Sciatic nerve (tissue), 2 donors: ENCODE results near the gene ENOX1. TPM values are rescaled to one million over a fixed set of nuclear protein-coding genes. Genes with fewer than 3 reads are reported as not detected.
"Not testable (repeated sequence)": the region's sequence is repeated elsewhere in the genome, so short reads cannot be mapped to it uniquely, and the experiment has no call there.

Source experiments
- ATAC-seq: fragments of 200-7000 bp; cut with Tn5 transposase; one replicate; pipeline ENCODE4 v1.9.1; 2020; ENCODE audit warnings: mild to moderate bottlenecking, moderate library complexity
- DNase-seq: peaks from one replicate; pipeline ENCODE4 v3.0.0-alpha.2; 2020; ENCODE audit warnings: low spot score
- intact Hi-C: fragments of 100-400 bp; cut with DNase I; formaldehyde crosslinking; loops from one replicate; pipeline ENCODE4 v1.14.2; 2022
- total RNA-seq: library from RNA; stranded (reverse); fragmentation: NEBNext Ultra II Directional; extraction: Animal tissue kit (Norgen Biotek cat#: 25700); gene quantifications from one replicate; pipeline ENCODE4 v1.2.1, GENCODE V29; 2021
- donor health status: DM: no; HTN: no; CAD: no.
- donor health status: DM: no; HTN: no; CAD: no.

The ENOX1 gene
- total RNA-seq, 1 donor from 2014 or later: 4.3 TPM

DNA sequence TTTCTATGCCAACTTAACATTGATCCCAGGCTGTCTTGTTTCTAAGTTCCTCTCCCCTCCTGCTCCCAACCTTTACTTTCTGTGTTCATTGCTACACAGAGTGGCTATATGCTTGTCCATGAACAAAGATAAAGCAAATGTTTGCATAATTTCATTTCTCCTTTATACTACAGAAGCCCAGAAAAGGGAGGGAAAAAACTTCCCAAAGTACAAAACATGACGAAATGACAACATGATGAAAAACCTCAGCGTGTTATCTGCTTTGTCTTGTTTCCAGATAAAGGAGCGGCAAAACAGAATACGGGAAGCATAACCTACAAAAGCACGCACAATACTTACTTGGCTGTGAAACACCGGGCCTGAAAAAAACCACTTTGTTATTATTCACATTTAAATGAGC lies 426.6 kb downstream of the ENOX1 start:
- no peak for ATAC-seq
- DNase-seq: no peak
- intact Hi-C loops: no loop called here

DNA sequence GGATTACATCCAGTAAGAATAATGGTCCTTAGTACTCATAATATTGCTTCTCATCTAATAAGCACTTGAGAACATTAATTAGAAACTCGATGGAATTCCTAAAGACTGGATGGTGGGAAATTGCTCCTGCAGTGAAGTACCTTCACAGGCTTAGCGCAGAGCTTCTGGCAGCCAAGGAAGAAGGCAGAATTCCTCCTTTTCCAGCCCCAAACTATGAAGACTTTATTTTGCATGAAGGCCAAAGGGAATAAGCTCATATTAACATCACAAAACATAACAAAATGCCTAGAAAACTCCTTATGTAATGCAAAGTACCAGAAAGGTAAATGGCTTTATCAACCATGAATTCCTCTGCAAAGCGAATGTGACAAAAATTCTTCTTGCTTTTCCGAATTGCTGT lies 427.2 kb downstream of the ENOX1 start:
- ATAC-seq: no peak
- intact Hi-C loops: no loop called here
- DNase-seq: no peak

DNA sequence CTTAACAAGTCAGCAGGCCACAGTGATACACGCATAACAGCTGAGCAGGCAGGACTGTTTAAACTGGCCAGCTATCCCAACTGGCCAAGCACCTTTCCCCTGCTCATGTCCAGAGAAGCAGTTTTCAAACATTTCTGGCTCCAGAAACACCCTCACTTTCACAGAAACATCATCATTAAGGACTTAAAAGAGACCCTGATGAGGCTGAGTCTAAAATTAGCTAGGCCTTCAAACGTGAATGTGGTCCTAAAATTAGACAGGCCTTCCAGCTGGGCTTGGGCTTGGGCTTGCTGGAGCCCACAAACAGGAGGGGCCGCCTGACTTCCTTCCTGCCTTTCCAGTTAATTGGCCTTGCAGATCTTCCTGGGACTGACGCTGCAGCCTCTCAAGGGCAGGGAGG lies 429.2 kb downstream of the ENOX1 start:
- ATAC-seq (no peak), DNase-seq (no peak)
- intact Hi-C loops: no loop called here

DNA sequence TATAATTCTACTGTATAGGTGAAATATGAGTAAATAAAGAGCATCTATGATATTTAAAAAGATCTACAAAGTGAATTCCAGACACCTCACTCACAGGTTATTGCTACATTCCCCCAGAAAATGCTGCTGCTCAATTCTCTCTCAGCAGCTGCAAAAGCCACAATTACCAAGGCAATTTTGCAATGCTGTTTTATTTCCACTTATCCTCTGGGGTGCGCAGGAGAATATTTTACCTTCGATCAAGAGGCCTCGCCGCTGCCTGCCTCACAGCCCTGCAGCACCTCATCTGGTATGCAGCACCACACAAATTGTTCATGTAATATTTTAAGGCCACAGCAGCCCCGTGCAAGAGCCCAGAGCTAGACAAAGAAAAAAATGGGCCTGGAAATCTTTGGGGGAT lies 430.2 kb downstream of the ENOX1 start:
- no peak for DNase-seq
- ATAC-seq: peak; percentile 20
- intact Hi-C loops: no loop called here

DNA sequence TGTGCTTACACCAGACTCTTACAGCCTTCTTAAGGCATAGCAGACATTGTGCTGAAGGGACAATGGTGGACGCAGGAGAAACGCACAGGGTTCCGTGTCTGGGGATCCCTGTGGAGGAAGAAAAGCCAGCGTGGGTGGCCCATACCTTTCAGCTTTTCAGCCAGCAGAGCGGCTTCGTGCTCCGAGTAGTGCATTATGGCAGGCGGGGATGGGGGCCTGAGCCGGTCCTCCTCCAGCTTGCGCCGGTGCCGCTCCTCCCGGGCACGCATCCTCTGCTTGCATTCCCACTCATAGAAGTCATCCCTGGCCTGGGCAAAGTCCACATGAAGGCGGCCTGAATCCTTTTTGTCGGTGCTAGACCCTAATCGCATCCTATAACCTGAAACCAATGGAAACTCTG lies 431.0 kb downstream of the ENOX1 start:
- ATAC-seq (no peak), DNase-seq (no peak)
- intact Hi-C loops: no loop called here

DNA sequence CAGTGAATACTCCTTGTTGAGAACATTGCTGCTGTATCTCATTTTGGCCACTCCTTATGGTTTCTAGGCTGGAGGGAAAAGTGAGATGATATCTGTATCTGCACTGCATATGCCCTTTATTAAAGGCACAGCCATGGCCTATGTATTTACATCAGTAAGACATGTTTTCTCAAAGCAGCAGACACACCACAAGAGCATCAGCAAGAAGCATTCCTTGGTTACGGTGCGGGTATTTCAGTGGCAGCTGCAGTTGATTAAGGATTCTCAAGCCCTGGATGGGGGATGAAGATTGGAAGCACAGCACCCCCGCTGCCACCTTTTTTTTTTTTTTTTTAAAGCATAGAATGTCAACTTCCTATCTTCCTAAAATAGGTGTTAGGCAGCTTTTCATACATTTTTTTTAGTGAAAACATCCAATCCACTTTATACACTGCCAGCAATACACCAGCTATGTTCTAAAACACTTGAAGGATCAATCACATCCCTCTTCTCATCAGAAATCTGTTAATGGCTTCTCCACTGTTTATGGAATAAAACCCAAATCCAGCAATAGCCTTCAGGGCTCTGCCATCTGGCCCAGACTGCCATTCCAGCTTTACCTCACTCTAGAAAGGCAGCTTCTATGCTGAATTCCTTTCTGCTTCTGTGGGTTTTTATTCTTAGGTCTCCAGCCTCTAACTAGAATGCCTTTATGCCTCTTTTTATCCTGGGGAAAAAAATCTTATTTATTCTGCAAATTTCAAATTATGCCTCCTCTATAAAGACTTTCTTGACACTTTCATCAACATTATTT lies 432.4 kb downstream of the ENOX1 start:
- intact Hi-C loops: no loop called here
- DNase-seq (no peak), ATAC-seq (no peak)

DNA sequence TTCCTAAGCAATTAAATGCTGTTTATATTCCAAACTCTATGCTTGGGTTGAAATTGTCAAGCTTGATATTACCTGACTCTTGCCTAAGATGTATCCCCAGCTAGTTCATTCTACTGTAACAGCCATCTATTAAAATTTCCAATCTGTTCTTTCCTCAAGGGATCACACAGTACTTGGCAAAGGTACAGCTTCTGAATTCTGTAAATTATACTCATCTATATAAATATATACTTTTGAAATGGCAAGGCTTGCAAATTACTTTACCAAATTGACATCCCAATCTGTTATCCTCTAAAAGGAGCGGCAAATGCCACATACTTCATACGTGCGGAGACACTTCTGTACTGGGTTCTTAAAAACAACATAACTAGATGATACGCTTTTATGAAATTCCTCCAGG lies 433.1 kb downstream of the ENOX1 start:
- intact Hi-C loops: no loop called here
- DNase-seq: no peak
- no peak for ATAC-seq

DNA sequence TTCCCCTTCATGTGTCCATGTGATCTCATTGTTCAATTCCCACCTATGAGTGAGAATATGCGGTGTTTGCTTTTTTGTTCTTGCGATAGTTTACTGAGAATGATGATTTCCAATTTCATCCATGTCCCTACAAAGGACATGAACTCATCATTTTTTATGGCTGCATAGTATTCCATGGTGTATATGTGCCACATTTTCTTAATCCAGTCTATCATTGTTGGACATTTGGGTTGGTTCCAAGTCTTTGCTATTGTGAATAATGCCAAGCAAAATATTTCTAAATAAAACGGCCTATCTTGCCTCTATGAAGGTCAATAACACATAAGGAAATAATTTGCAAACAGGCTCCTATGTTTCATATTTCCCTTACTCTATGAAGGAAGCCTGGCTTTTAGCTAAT lies 435.2 kb downstream of the ENOX1 start:
- ATAC-seq, DNase-seq, intact Hi-C loops: not testable (repeated sequence)

DNA sequence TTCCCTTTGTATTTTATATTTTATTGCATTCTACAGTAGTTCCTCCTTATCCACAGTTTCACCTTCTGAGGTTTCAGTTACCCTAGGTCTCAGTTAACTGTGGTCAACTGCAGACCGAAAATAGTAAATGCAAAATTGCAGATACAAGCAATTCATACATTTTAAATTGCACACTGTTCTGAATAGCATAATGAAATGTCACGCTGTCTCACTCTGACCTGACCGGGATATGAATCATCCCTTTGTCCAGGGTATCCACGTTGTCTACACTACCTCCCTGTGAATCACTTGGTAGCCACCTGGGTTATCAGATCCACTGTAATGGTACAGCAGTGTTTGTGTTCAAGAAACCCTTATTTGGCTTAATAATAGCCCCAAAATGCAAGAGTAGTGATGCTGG lies 438.4 kb downstream of the ENOX1 start:
- DNase-seq (no peak), ATAC-seq (no peak)

DNA sequence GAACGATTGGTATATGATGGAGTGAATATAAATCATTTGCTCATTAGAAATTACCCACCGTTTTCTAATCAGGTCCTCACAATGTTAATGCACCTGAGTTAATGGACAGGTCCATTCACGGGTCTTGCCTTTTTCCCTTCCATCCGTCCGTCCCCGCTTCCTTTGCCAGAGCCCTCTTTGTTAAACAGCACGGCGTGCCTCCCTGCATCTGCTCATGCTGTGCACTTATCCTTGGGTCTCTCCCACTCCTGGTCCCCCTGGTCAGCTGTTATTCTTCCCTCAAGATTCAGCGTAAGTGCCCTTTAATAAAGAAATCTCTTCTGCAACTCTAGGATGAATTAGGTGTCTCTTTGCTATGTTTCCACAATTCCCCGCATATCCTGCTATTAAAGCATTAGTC lies 438.9 kb downstream of the ENOX1 start:
- ATAC-seq (no peak), DNase-seq (no peak)
- intact Hi-C loops: no loop called here

More for the DNA sequence above, 438.4 kb downstream of the ENOX1 start:
- intact Hi-C loops: no loop called here

DNA sequence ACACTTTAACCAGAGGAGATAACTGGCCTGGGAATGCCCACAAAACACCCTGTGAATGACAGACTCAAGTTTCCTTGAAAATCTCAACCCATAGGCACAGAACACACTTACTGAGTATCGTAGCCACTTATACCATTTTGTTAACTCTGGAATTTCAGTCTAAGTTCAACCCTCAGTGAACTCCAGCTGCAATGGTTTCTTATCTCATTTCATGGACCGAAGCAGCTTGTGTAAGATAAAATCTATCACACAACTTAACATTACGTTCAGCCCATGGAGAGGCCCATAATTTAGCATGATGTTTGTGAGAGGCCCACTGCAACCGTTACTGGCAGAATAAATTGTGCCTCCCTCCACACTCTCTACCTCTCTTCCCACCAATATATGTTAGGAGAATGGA lies 440.3 kb downstream of the ENOX1 start:
- ATAC-seq (no peak), DNase-seq (no peak)
- intact Hi-C loops: no loop called here

DNA sequence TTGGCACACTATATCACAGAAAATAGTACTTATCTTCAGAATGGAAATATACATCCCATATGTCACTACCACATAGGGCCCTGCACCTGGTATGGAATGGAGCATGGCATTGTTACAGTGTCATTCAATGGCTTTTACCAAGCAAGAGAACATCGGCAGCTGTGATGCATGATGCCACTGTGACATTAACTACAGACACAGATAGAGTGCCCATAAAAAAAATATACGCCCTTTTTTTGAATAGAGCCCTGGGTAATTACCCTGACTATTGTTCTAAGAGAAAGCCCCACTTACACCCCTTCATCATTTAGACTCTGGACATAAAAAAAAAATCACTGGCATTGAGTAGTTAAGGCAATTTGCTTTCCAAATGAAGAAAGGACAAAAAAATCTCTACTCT lies 443.1 kb downstream of the ENOX1 start:
- intact Hi-C loops: no loop called here
- ATAC-seq: no peak
- DNase-seq: no peak

DNA sequence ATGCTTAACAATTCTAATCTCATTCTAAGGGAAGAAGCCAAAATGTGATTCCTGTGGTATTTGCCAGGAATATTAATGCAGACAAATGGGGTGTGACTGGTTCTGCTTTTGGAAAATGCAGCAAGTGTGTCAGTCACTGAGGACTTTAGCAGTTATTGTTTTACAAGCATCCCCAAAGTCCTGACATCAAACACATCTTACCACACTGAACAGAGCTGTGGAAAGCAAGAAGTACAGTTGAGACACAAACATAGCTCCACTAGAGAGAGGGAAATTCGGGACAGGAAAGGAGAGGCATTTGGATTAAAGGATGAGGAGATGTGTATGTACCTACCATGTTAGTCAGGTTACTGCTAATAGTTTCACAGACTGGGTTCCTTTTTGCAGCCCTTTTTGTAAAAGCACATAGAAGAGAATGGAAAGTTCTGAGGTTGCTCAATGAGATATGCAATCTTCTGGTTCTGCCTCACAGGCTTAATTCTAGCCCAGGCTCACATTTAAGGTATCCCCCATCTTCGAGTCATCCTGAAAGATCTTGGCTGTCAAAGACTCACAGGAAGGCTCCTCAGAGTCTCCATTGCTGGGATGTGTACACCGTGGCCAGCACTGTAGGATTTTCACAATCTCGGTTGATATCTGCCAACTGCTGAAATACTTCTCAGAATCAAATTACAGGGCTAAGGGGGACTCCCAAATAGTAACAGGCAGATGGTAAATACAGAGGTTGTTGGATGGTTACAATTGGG lies 446.8 kb downstream of the ENOX1 start:
- intact Hi-C loops: no loop called here
- no peak for ATAC-seq
- DNase-seq: no peak

DNA sequence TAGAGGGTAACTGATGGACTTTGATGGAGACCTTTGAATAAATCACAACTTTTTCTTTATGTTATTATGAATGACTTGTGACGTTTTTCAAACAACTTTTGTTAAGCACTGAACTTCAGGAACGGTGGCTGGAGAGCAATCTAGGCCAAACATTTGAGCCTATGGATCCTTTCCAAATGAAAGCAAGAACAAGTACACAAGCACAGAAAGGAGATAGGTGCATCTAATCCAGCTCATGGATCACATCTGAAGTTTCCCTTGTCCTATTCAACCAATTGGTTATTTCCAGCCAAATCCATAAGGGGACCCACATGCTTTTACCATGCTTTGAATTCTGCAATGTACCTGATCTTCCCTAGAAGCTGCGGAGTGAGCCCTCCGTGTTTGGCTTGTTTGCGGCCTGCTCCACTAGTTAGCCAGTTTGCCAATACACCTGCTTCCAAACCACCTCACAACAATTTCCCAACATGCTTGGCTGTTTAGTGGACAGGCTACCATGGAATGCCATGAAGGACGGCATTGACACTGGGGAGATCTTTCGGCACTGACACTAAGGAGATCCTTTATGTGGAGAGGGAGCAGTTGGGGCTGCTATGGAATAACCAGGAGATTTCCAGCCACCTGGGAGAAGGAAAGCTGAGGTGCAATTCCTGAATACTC lies 447.5 kb downstream of the ENOX1 start:
- ATAC-seq (no peak), DNase-seq (no peak)
- intact Hi-C loops: no loop called here

DNA sequence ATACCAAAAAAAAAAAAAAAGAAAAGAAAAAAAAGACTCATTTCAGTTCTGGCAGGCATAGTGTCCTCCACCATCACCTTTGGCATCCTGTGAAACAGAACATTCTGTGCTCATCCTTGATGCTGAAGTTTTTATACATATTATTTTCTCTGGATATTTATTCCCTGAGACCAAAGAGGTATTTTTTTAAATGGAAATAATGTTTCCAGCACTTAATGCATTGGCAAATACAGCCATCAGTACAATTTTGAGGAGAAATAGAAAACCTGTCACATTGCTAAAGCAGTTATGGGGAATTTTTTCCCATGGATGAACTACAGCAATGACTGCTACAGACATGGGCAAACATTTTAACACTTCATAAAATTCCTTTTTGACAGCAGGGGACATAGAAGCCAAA lies 451.0 kb downstream of the ENOX1 start:
- DNase-seq (no peak), ATAC-seq (no peak)
- intact Hi-C loops: no loop called here

DNA sequence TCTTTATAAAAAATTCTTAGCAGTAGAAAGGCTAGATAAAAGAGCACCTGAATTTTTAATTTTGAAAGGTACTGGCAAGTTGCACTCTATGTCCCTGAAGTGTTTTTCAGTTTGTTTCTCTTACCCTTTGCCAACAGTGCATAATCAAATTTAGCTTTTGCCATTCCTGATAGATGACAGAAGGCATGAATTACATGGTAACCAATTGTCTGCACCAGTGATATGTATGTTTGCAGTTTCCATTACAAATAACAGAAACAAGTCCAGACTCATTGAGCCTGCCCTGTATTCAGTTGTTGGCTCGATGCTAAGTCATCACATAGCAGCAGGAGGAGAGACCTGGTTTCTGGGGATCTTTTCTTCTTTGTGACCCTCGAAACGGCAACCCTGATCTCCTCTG lies 453.6 kb downstream of the ENOX1 start:
- DNase-seq (no peak), ATAC-seq (no peak)
- intact Hi-C loops: no loop called here

DNA sequence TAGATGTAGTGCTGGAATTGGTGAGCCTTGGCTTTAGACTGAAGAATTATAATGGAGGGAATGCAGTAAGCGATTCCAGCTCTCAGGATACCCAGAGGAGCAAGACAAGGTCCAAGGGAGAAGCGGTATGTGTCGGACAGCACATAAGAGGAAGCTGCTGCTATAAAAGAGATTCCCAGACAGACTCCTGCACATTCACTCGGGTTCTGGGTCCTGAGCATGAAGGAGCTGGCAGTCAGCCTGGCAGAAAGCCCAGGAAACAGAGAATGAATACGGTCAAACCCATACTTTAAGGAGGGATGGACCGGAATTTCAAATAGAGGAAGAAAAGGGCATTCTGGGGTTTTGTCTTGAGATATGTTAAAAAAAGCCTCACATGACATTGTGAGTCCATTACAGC lies 455.1 kb downstream of the ENOX1 start:
- ATAC-seq (peak; percentile 26), DNase-seq (no peak)
- intact Hi-C loops: no loop called here

DNA sequence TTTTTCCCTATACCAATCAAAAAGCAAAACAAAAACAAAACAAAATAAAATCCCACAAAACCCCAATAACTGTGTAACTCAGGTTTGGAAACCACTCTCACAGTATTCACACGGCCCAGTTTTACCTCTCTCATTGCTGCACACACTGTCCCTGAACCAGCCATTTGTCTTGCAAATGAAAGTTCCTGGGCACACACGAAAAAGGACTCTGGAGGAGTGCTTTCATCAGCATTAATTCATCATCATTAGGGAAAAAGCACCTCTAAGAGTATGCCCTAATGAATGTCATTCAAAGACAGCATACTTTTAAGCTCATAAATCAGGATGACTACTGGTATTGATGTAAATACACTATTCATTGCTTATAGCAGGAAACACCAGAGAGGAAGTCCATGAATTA lies 457.1 kb downstream of the ENOX1 start:
- DNase-seq (no peak), ATAC-seq (no peak)
- intact Hi-C loops: no loop called here

DNA sequence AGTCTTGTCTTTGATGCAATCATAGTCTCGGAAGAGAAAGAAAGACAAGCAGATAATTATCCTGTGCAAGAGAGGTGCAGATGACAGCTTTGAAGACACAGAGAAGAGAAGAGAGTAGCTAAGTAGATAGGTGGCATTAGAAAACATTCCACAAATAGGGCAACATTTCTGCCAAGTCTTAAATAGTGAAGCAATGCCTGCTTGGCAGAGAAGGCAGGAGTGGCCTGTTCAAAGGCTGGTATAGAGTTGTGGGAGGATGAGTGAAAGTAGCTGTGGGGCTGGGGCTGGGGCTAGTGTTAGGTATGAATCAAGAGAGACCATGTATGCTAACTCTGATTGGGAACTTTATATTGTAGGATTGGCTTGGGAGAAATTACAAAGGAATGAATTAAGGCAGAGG lies 457.9 kb downstream of the ENOX1 start:
- intact Hi-C loops: no loop called here
- DNase-seq (no peak), ATAC-seq (no peak)

DNA sequence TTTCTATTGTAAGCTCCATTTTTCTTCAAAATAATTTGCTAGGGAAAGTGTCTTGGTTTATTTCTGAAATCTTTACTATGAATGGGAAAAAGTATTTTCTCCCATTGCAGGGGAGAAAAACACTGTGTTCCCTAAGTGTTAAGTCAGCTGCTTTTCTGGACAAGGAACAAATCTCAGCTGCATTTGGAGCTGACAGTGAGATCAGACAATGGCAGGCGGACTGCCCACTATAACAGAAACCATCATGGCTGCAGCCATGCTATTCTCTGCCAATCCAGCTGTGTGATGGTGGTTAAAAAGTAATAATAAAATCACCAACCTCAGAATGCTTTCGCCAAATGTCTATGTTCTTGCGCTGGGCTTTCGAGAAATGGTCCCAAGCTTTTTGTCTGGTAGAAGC lies 460.7 kb downstream of the ENOX1 start:
- DNase-seq (no peak), ATAC-seq (no peak)
- intact Hi-C loops: no loop called here
